Brain pericyte (primary cell): ENCODE data around the gene FAM171A2.

ENCODE experiments used
- DNase-seq: peaks from one replicate; pipeline ENCODE4 v3.0.0-alpha.2; 2012; ENCODE audit warnings: low read depth, low spot score

The FAM171A2 gene

GRCh38 chr17:44323359-44324091 lies 40.1 kb downstream of the FAM171A2 start:
- no peak for DNase-seq

GRCh38 chr17:44322236-44322895 lies 41.3 kb downstream of the FAM171A2 start:
- no peak for DNase-seq

- no peak for DNase-seq
These were observed 42.2 kb downstream of the FAM171A2 start for GRCh38 chr17:44321246-44322120.

GRCh38 chr17:44320066-44320465 lies 43.6 kb downstream of the FAM171A2 start:
- DNase-seq: no peak

GRCh38 chr17:44318077-44318892 lies 45.4 kb downstream of the FAM171A2 start:
- no peak for DNase-seq

GRCh38 chr17:44317545-44317944 lies 46.1 kb downstream of the FAM171A2 start:
- no peak for DNase-seq

- no peak for DNase-seq
These were observed 47.6 kb downstream of the FAM171A2 start for GRCh38 chr17:44315760-44316731.

- DNase-seq: no peak
These were observed 48.6 kb downstream of the FAM171A2 start for GRCh38 chr17:44314869-44315661.

GRCh38 chr17:44314524-44314868 lies 49.2 kb downstream of the FAM171A2 start:
- no peak for DNase-seq

- DNase-seq: no peak
These were observed 49.6 kb downstream of the FAM171A2 start for GRCh38 chr17:44314031-44314430.

GRCh38 chr17:44312396-44313104 lies 51.1 kb downstream of the FAM171A2 start:
- DNase-seq: no peak

- DNase-seq: no peak
These were observed 52.0 kb downstream of the FAM171A2 start for GRCh38 chr17:44311562-44312181.

- DNase-seq: no peak
These were observed 52.9 kb downstream of the FAM171A2 start for GRCh38 chr17:44310609-44311376.

- no peak for DNase-seq
These were observed 53.5 kb downstream of the FAM171A2 start for GRCh38 chr17:44310188-44310587.

- DNase-seq: no peak
These were observed 54.2 kb downstream of the FAM171A2 start for GRCh38 chr17:44309472-44309871.

GRCh38 chr17:44308865-44309264 lies 54.8 kb downstream of the FAM171A2 start:
- no peak for DNase-seq

- no peak for DNase-seq
These were observed 55.3 kb downstream of the FAM171A2 start, which contains the start of gene RUNDC3A for GRCh38 chr17:44308320-44308818. TSS of gene RUNDC3A (plus strand) at chr17:44308601. CDS start at chr17:44308833, 232 bp downstream.
